WERI-Rb-1 (cell line): ENCODE measurements around the gene USP24.
"Not testable (repeated sequence)": the region's sequence is repeated elsewhere in the genome, so short reads cannot be mapped to it uniquely, and the experiment has no call there.

Experiments used
- DNase-seq: peaks from one replicate; pipeline ENCODE4 v3.0.0-alpha.2; 2020
- H3K27ac ChIP-seq: fragments of 250-450 bp; sonication (Bioruptor Pico); 2 replicates; pipeline ENCODE4 v1.5.1; 2020; ENCODE audit warnings: mild to moderate bottlenecking, moderate library complexity
- H3K27me3 ChIP-seq: fragments of 250-450 bp; sonication (Bioruptor Pico); 2 replicates; pipeline ENCODE4 v1.5.1; 2021; ENCODE audit warnings: mild to moderate bottlenecking, low read depth, moderate library complexity; ENCODE audit not compliant: insufficient read depth, severe bottlenecking
- H3K36me3 ChIP-seq: fragments of 250-450 bp; sonication (Bioruptor Pico); 2 replicates; pipeline ENCODE4 v1.5.1; 2020; ENCODE audit warnings: mild to moderate bottlenecking, moderate library complexity
- H3K4me3 ChIP-seq: 2 replicates; pipeline ENCODE4 v1.5.1; 2011; ENCODE audit warnings: low read depth, mild to moderate bottlenecking, control low read depth, low read length
- H3K9me3 ChIP-seq: fragments of 250-450 bp; sonication (Bioruptor Pico); 2 replicates; pipeline ENCODE4 v1.5.1; 2021; ENCODE audit warnings: mild to moderate bottlenecking, moderate library complexity; ENCODE audit not compliant: severe bottlenecking
- TF ChIP-seq, protein P1 (sequence below): IDR thresholded peaks from 2 replicates; pipeline ENCODE4 v1.5.1; 2011; ENCODE audit warnings: low read depth, mild to moderate bottlenecking, control low read depth, inconsistent platforms, low read length

Gene USP24

DNA sequence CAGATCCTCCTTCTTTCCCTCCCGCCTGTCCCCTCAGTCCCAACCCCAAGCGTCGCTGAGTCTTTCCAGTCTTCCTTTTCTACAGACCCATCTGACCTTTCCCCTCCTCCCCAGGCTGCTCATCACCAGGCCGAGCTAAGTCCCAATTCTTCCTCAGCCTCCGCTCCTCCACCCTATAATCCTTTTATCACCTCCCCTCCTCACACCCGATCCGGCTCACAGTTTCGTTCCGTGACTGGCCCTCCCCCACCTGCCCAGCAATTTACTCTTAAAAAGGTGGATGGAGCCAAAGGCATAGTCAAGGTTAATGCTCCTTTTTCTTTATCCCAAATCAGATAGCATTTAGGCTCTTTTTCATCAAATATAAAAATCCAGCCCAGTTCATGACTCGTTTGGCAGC is 191.0 kb downstream of the USP24 start:
- H3K27ac ChIP-seq, H3K27me3 ChIP-seq, H3K36me3 ChIP-seq, H3K9me3 ChIP-seq, H3K4me3 ChIP-seq: not testable (repeated sequence)
- DNase-seq: peak; percentile 67

DNA sequence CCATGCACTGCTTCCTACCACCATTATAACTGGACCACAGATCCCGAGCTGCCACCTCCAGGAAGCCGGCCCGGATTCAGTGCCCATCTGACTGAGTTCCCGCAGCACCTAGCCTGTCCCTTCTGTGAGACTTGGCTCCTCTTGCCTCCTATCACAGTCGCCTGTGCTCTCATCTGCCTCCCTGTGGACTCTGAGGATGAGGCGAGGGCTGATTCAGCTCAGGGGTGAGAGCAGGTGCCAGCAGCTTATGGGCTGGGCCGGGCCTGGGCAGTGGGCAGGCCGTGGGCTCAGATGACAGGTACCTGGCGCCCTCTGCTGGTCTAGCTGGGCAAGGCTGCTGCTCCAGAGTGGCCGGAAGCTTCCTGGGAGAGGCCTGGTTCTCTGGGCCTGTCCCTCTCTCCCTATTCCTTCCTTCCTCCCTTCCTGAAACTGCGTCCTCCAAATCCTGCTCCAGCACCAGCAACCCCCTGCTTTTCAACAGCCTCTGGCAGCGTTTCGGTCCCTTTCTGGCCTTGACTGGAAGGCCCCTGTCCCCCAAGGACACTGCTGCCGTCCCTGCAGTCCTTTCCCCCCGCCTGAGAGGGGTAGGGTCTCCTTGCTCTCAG is 193.1 kb downstream of the USP24 start:
- Histone ChIP-seq H3K27me3 (no peaks in the 10 kb centered on the region), H3K36me3 (no peaks in the 10 kb centered on the region), H3K4me3 (no peak overlapping the region), H3K9me3 (no peaks in the 10 kb centered on the region), H3K27ac (0 out of 2 replicates have a peak overlapping the region, but pooled peaks have one; percentile 10)
- TF ChIP-seq, protein P1, sequence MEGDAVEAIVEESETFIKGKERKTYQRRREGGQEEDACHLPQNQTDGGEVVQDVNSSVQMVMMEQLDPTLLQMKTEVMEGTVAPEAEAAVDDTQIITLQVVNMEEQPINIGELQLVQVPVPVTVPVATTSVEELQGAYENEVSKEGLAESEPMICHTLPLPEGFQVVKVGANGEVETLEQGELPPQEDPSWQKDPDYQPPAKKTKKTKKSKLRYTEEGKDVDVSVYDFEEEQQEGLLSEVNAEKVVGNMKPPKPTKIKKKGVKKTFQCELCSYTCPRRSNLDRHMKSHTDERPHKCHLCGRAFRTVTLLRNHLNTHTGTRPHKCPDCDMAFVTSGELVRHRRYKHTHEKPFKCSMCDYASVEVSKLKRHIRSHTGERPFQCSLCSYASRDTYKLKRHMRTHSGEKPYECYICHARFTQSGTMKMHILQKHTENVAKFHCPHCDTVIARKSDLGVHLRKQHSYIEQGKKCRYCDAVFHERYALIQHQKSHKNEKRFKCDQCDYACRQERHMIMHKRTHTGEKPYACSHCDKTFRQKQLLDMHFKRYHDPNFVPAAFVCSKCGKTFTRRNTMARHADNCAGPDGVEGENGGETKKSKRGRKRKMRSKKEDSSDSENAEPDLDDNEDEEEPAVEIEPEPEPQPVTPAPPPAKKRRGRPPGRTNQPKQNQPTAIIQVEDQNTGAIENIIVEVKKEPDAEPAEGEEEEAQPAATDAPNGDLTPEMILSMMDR: peak; percentile 98
- peak; percentile 92 for DNase-seq

DNA sequence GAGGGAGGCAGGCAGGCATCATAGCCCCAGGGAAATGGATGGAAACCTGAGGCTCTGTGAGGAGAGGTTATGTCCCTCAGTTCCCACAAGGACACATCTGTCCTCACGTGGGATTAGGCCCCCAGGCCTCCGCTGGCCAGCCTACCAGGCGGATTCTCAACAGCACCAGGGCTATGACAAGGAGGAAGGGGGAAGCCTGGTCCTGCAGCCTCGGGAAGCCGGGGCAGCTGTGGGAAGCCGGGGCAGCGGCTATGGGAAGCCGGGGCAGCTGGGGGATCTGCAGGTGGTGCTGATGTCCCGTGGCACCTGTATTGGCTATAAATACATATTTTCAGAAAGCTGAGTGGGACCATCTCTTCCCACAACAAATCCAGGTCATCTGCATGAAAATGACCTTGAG is 196.8 kb downstream of the USP24 start:
- Histone ChIP-seq H3K36me3 (no peaks in the 10 kb centered on the region), H3K9me3 (no peaks in the 10 kb centered on the region), H3K27me3 (no peaks in the 10 kb centered on the region), H3K27ac (no peak overlapping the region), H3K4me3 (no peak overlapping the region)
- DNase-seq: no peak
- TF ChIP-seq, protein P1: no peak
